COLO668 (cell line): ENCODE measurements around the gene PRR7.

Source experiments
- DNase-seq: peaks from one replicate; lab custom pipeline; 2025; ENCODE audit not compliant: unreplicated experiment; lab: John Stamatoyannopoulos, UW

Gene PRR7

DNA sequence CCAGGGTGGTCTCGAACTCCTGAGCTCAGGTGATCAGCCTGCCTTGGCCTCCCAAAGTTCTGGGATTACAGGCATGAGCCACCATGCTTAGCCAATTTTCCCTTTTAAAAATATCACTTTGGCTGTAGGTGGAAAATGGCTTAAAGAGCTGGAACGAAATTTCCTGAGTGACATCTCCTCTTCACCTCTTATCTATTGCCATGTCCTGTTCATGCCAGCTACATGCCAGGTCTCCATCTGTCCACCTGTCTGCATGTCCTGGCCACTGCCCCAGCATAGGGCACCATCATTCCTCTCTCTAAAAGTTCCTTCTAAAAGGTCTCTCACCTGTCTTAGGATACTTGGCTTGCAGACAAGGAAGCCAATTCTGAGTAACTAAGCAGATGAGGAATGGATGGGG, 22.9 kb upstream of the PRR7 start:
- no peak for DNase-seq

DNA sequence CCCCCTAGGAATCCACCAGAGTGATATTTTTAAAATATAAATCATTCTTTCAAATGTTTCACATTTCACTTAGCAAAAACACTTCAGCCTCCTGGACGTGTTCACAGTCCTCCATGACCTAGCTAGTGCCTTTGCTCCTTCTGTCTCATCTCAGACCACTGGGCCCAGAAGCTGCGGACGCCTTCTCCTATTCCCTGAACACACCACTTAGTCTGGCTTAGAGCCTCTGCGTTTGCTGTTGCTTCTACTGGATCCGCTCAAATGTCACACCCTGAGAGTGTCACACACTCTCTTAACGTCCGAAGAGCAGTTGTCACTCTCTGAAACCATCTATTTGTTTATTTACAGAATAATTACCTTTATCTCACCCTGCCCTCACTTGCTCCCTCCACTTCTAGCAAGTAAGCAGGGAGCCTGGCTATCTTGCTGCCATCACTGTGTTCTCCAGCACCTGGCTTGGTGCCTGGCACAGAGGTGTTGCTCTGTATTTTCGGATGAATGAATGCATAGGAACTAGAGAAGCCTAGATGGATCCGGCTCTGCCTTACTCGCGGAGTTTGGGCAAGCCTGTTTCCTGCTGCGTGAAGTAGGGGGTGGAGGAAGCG, 21.3 kb upstream of the PRR7 start:
- no peak for DNase-seq

DNA sequence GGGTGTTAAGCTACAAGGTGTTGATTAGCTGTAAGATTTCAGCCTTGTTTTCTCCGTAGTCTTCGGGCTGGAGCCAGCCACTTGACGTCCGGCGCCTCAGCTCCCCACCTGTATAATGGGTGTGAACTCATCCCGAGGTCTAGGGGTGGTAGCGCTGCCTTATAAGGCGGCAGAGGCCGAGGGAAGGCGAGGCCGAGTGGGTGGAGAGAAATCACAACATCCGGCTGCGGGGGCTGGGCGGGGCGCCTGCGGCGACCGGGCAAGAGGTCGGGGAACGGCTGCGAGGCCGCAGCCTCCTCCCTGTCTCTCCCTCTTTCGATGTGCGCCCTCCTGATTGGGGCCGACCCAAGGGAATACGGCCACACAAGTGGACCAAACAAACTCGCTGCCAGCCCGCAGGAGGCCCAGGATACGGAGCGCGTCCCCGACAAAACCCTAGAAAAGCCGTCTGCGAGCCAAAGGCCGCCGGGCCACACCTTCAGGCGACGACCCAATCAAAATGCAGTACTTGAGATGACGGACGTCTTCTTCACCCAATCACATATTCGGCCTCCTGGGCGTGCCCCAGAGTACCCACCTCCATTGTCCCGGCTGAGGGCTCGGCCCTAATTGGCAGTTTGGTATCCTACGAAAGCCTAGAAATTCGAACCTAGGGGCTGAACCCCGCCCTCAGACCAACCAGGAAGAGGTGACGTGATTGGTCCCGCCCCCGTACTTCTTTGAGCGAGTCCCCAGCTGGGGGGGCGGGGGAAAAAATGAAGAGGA, 20.6 kb upstream of the PRR7 start:
- peak; percentile 97 for DNase-seq

DNA sequence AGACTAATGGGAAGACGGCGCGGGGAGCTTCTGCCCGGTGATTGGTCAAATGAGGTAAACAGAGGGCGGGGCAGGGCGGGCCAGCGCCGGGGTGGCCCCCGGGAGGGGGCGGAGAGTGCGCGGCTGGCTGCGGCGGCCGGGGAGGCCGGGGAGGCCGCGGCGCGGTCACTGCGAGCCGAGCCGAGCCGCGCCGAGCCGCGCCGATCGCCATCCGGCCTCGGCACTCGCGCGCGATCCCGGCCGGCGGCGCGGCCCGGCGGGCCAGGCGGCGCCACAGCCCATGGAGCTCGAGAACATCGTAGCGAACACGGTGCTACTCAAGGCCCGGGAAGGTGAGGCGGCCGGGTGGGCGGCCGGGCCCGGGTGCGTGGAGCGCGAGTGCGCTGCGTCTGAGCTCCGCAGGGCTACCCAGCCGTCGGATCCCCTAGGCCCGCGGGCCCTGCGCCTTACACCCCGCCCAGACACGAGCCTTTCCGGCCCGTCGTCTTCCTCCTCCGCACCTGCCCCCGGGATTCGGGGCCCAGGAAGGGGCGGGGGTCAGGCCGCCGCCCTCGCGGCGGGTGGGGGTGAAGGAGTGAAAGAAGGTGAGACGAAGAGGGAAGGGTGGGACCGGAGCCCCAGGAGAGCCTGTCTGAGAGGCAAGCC, 19.9 kb upstream of the PRR7 start, which contains the start of gene GRK6:
GRK6 (plus strand) TSS at position 111 of the 645 bp plus-strand sequence; CDS start at position 281, 170 bp downstream.
- DNase-seq = peak; percentile 64

DNA sequence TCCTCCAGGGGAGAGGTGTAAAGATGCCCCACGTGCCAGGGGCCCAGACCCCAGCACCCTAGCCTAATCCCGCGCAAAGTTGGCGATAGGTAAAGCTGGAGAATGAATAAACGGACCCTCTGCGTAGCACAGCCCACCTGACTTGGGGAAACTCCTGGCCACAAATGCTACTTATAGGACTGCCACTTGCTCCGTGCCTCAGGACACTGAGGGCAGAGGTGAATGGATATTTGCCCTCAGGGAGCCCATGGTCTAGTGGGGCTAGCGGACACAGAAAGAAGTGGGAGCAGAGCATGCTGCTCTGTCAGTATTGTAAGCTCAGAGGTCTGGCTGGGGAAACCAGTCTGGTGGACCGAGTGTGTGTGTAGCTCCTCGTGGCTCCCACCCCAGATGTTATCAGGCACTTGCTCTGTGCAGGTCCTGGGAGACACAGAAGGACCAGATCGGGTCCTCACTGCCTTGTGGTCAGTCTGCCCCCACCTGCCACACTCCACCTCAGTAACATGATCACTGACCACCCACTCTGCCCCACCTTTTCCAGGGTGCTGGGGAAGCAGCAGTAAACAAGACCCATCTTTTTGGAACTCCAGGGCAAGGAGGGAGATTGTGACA, 19.3 kb upstream of the PRR7 start:
- DNase-seq = no peak

DNA sequence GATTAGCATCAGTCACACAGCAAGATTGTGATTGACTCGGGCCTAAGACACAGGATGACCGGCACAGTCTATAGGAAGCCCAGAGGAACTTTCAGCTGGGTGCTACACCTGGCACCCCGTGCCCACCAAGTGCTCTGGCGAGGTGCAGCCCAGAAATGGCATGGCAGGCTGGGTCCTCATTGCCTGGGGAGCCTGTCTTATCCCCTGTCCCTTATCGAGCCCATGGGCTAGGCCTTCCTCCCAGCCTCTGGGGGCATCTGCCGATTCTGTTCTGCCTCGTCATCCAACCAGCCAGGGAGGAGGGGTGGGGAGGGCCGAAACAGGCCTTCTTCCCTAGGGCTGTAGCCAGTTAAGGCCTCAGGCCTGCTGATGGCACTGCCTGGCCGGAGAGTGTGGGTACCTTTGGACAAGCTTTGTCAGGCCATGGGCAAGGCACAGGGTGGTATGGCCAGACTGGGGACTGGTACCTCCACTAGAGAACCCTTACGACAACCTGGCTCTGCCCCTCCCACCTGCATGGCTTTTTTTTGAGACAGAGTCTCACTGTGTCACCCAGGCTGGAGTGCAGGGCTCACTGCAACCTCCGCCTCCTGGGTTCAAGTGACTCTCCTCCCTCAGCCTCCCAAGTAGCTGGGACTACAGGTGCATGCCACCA, 18.6 kb upstream of the PRR7 start:
- DNase-seq = no peak

DNA sequence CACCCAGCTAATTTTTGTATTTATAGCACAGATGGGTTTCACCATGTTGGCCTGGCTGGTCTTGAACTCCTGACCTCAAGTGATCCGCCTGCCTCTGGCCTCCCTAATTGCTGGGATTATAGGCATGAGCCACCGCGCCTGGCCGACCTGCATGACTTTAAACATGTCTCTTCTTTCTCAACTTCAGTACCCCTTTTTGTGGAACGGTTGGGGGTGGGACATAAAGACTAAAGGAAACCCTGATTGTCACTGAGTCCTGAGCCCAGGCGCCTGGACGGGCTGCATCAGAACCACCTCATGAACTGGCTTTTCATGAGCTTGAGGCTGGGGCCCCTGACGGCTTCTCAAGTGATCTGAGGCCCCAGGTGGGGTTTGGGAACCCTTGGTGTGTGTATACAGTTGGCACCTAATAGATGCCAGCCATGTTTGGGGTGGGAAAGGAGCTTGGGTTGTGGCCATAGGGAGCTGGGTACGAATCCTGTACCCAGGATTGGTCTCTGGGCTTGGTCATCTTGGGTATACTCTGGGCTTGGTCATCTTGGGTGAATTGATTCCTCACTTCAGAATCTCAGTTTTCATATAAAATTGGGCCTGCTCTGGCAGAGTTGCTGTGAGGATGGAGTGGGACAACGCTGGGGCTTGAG, 17.9 kb upstream of the PRR7 start:
- DNase-seq = no peak

DNA sequence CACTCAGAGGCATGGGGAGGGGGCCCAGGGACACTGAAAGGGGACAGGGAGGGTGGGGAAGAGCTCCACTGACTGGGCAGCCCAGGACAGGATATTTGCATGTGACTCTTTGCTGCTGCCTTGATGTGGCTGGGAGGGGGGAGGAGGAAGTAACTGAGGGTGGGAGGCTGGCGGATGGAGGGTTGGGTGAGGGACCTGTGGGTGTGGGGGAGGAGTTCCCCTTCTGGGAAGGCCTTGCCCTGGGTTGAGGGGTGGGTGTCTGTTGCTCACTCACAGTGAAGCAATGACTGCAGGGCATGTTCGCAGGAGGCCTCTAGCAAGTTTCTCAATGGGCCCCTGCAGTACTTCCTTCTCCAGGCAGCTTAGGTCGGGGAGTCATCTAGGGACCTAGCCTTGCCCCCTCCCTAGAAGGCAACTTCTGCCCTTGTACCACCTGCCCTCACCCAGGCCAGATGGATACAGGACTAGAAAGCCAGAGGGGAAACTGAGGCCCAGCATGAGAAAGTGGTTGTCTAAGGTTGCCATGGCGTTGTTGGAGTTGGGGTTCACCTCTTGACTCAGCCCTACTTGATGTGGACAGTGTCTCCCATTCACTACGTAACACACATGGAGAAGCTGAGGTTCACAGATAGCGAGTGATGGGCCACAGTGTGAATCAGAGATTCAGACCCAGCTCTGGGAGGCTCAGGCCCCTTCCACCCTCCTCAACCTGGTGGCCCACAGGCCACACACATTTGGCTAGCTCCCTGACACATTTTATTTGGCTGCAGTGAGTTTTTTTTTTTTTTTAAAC, 17.2 kb upstream of the PRR7 start:
- DNase-seq = no peak

DNA sequence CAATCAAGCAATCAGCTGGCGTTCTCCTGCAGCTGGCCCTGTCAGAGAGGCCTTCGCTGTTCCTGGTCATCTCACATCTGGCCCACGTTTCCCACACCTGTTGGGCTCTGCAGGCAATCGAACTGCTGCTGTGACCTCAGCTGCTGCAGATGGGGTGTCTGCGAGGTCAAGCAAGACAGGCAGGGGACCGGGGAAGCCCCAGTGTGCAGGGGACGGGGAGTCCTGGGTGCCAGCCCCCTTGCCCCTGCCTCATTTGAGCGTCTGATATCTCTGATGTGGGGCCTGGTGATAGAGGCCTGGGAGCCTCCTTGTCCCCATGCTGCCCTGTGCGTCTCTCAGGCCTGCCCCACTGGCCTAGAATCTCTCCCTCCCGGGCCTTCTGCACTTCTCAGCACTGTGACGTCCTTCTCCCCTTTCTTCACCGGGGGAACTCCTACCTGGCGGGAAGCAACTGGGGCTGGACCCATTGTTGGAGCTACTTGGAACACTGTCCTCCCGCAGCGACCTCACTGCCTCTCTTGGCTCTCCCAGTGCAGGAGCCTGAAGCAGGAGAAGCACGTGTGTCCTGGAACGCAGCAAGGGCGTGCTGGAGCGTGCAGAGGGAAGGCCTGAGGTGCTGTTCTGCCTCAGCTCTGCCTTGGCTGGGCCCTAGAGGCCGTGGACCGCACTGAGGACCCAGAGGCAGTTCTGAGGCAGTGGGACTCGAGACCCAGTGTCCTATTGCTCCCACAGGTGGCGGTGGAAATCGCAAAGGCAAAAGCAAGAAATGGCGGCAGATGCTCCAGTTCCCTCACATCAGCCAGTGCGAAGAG, 16.3 kb upstream of the PRR7 start:
- DNase-seq = no peak

DNA sequence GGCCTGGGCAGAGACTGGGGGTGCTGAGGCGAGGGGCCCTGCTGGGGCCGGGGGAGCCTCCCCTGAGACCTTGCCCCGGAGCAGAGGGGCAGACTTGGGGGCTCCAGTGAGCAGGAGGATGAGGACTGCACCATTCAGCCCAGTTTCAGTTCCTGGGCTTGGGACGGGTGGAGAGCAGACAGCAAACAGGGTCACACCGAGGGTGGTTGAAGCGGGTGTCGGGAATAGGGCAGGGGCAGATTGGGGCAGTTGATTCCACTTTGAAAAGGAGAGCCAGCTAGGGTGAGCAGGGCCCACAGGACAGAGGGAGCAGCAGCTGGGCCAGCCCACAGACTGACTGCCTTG, 15.7 kb upstream of the PRR7 start:
- no peak for DNase-seq

DNA sequence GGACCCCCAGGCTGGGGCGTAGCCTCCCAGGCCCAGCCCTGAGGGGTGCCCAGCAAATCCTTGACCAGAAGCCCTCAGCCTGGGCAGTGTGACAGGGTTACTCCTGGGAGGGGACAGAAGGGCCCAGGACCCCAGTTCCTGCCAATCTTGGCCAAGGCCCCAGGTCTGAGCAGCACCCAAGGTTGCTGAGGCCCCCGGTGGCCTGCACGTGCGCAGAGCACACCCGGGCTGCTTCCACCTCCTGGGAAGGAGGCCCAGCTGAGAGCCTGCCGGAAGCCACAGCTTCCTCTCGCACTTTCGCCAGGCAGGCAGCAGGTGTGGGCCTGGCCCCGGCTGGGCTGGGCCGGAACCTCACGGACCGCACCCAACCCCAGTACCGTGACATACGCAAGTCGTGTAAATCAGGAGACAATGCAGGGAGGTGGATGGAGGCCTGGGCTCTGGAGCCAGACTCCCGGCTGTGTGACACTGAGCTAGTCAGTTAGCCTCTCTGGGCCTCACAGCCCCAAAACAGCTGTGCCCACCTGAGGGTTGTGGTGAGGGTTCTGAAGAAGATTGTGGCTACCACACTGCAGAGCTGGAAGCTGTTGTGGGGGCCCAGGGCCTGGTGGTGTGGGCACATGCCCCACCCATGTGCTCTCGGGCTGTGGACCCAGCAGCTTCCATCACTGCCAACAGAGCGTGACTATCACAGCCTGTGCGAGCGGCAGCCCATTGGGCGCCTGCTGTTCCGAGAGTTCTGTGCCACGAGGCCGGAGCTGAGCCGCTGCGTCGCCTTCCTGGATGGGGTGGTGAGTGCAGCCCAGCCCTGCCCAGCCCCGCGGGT, 15.1 kb upstream of the PRR7 start:
- no peak for DNase-seq

DNA sequence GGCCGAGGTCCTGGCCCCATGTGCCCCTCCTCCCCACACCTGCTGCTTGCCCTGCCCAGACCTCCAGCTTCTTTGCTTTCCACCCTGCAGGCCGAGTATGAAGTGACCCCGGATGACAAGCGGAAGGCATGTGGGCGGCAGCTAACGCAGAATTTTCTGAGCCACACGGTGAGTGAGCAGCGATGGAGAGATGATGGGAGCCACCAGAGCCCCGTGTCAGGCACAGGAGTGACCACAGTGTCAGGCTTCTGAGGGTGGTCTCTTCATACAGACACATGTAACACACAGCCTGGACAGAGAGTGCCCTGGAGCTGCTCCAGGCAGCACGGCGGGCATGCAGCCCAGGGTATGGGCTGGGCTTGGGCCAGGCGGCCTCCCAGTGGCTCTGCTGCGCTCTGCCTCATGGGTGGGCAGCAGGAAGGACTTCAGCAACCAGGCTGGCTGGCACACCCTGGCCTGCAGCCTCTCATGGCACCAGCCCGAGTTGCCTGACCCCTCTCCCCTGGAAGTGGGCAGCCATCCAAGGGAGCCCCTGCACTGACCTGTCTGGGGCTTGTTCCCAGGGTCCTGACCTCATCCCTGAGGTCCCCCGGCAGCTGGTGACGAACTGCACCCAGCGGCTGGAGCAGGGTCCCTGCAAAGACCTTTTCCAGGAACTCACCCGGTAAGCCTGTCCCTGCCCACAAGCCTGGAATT, 14.3 kb upstream of the PRR7 start:
- DNase-seq = no peak

DNA sequence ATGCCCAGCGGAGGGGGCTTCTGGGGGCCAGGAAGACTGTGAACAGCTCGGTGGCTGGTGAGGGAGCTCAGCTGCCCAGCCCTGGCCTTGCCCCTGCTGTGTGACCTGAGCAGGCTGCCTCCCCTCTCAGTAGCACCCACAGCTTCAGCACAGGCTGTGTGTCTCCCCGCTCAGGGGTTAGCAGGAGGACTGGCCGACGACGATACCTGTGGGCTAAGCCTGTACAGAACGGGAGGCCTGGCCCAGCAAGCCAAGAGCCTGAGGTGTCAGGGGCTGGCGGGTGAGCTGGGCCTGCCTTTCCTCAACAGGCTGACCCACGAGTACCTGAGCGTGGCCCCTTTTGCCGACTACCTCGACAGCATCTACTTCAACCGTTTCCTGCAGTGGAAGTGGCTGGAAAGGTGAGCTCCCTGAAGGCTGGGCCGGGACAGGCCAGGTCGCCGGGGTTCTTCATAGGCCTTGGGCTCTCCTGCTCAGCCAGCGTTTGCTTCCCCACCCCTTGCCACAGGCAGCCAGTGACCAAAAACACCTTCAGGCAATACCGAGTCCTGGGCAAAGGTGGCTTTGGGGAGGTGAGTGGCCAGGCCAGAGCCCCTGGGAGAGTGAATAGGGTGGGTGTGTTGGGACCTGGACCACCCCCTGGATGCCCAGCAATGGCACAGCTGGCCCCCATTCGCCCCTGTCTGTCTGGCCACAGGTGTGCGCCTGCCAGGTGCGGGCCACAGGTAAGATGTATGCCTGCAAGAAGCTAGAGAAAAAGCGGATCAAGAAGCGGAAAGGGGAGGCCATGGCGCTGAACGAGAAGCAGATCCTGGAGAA, 13.6 kb upstream of the PRR7 start:
- DNase-seq = no peak

DNA sequence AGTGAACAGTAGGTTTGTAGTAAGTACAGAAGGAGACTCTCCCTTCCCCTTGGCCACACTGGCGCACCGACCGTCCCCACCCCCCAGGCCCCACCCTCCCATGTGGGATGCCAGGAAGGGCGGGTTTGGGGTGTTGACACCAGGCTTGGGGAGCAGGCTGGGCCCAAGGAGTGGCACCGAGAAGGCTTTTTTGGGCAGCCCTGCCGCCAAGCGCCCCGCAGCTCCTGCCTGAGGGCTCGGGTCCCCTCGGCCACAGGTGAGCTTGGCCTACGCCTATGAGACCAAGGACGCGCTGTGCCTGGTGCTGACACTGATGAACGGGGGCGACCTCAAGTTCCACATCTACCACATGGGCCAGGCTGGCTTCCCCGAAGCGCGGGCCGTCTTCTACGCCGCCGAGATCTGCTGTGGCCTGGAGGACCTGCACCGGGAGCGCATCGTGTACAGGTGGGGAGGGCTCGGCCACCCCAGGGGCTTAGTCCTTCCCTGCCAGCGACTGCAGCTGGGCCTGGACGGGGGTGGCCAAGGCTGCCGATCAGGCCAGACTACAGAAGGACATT, 12.9 kb upstream of the PRR7 start:
- no peak for DNase-seq

DNA sequence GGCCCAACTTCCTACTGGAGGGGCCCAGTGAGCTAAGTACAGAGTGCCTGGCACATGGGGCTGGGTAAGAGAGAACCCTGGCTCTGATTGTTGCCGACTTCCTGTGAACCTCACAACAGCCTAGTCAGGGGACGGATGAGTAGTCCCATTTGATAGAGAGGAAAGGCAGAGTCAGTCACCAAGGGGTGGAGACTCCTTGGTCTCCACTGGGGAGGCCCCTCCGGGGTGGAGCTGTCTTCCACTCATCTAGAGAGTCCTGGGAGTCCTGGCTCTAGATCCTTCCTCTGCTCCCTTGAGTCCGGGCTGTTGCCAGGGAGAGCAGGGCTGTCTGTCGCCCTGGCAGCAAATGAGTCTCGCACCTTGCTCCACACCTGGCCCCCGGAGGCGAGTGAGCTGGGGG, 12.2 kb upstream of the PRR7 start:
- no peak for DNase-seq

DNA sequence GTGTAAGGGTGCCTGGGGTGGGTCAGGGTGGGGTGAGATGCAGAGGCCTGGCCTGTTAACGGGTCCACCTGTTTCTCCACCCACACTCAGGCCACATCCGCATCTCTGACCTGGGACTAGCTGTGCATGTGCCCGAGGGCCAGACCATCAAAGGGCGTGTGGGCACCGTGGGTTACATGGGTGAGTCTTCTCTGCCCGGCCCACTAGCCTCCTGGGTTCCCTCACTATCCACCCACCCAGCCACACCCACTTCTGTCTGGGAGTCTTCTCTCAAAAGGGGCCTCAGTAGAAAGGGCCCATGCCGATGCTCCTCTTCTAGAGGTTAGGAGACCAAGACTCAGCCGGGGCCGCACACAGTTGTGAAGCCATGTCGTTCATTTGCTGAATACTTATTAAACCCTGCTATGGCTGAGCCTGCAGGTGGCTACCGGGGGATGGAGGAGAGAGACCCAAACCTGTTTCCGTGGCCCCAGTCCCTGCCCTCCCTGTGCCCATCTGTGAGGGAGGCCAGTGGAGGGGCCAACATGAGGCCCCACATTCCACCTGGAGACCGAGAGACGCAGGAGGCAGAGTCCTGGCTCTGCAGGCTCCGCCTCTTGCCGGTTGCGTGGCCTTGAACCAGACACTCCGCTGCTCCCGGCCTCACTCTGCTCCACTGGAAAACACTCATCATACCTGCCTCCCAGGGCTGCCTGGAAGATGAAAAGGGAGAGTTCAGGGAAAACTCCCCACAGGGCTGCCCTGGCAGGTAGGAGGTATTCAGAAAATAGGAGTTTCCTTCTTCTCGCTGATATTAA, 11.5 kb upstream of the PRR7 start:
- no peak for DNase-seq
